GM12878 (cell line): ENCODE results near the gene KLHDC8A. TPM values are rescaled to one million over a fixed set of nuclear protein-coding genes. Genes with fewer than 3 reads are reported as not detected.

Experiments
- ATAC-seq: fragments of 200-7000 bp; cut with Tn5 transposase; 3 replicates; pipeline ENCODE4 v1.9.1; 2020; ENCODE audit warnings: mild to moderate bottlenecking, moderate library complexity
- BruUV-seq: library from RNA; stranded (reverse); fragments of 400-500 nt; replicated peaks from 2 replicates; lab custom pipeline; 2021; lab: Mats Ljungman, UMichigan
- CTCF ChIA-PET: fragments of 300-600 bp; sonication (Branson Sonifier 250); formaldehyde crosslinking; extraction: SDS; loops from one replicate; lab custom pipeline; 2021; ENCODE audit warnings: inconsistent platforms; lab: Yijun Ruan, JAX
- POLR2A ChIA-PET: fragments of 350-600 bp; formaldehyde crosslinking; extraction: SDS; loops from one replicate; lab custom pipeline; 2021; ENCODE audit warnings: inconsistent platforms; lab: Charles Lee
- RAD21 ChIA-PET: fragments of 300-600 bp; sonication (Branson Sonifier 250); formaldehyde crosslinking; loops from one replicate; lab custom pipeline; 2023; ENCODE audit warnings: antibody characterized with exemption; ENCODE audit not compliant: unreplicated experiment; lab: Charles Lee
- SMC1A ChIA-PET: fragments of 300-600 bp; sonication (Branson Sonifier 250); formaldehyde crosslinking; loops from one replicate; lab custom pipeline; 2023; ENCODE audit not compliant: unreplicated experiment, uncharacterized antibody; lab: Charles Lee
- DNase-seq: peaks from one replicate; pipeline ENCODE4 v3.0.0-alpha.2; 2011; ENCODE audit warnings: low read depth, low spot score
- FAIRE-seq: peaks from 3 replicates; lab custom pipeline; 2011; peaks lifted over from hg19 to GRCh38; lab: Jason Lieb, UNC
- H2AFZ ChIP-seq: 2 replicates; pipeline ENCODE4 v1.6.0; 2011; ENCODE audit warnings: low read depth, low read length, control low read depth; ENCODE audit not compliant: control insufficient read depth
- H3K27ac ChIP-seq: 2 replicates; pipeline ENCODE4 v1.5.1; 2011; ENCODE audit warnings: control low read depth; ENCODE audit not compliant: control insufficient read depth, insufficient read depth
- H3K27me3 ChIP-seq, 2 experiments: replicated peaks in 1 of 2; 2 replicates each; pipeline versions ENCODE4 v1.6.0 to v1.6.1; 2011; ENCODE audit warnings: low read length in 1 of 2; ENCODE audit not compliant: control insufficient read depth in 2 of 2, insufficient read depth in 2 of 2
- H3K36me3 ChIP-seq, 2 experiments: 2 replicates each; pipeline ENCODE4 v1.5.1; 2011; ENCODE audit warnings: low read length in 1 of 2; ENCODE audit not compliant: control insufficient read depth in 2 of 2, insufficient read depth in 2 of 2
- H3K4me1 ChIP-seq: 2 replicates; pipeline ENCODE4 v1.6.1; 2011; ENCODE audit warnings: mild to moderate bottlenecking, low read length, moderate library complexity, mixed read lengths; ENCODE audit not compliant: control insufficient read depth, insufficient read depth
- H3K4me2 ChIP-seq: 2 replicates; pipeline ENCODE4 v1.6.0; 2011; ENCODE audit warnings: control low read depth; ENCODE audit not compliant: control insufficient read depth, insufficient read depth
- H3K4me3 ChIP-seq: fragments of 200-600 bp; sonication (generic); 2 replicates; pipeline ENCODE4 v1.5.1; 2016
- H3K79me2 ChIP-seq: 2 replicates; pipeline ENCODE4 v1.6.0; 2011; ENCODE audit warnings: low read length; ENCODE audit not compliant: control insufficient read depth, insufficient read depth
- H3K9ac ChIP-seq: 2 replicates; pipeline ENCODE4 v1.8.0; 2011; ENCODE audit warnings: low read length, control low read depth, mixed read lengths; ENCODE audit not compliant: control insufficient read depth, insufficient read depth
- H3K9me3 ChIP-seq: replicated peaks from 3 replicates; pipeline ENCODE4 v1.5.1; 2011; ENCODE audit warnings: mild to moderate bottlenecking, low read length; ENCODE audit not compliant: control insufficient read depth, insufficient read depth
- H4K20me1 ChIP-seq: 2 replicates; pipeline ENCODE4 v1.6.0; 2011; ENCODE audit not compliant: control insufficient read depth, insufficient read depth
- BCLAF1 ChIP-seq: fragments of 450-650 bp; IDR thresholded peaks from 2 replicates; pipeline ENCODE4 v1.6.1; 2017; ENCODE audit warnings: antibody characterized with exemption, mild to moderate bottlenecking, moderate library complexity
- CEBPZ ChIP-seq: fragments of 150-350 bp; IDR thresholded peaks from 2 replicates; pipeline ENCODE4 v1.6.1; 2016; ENCODE audit warnings: low read depth, low read length
- CREM ChIP-seq: IDR thresholded peaks from 2 replicates; pipeline ENCODE4 v1.6.1; 2014; ENCODE audit warnings: antibody characterized with exemption, low read depth
- ELK1 ChIP-seq: IDR thresholded peaks from 2 replicates; pipeline ENCODE4 v1.6.1; 2012; ENCODE audit warnings: low read depth, low read length, improper control_type of control experiment
- ESRRA ChIP-seq: IDR thresholded peaks from 2 replicates; pipeline ENCODE4 v1.6.1; 2012; ENCODE audit warnings: mild to moderate bottlenecking, low read length, improper control_type of control experiment
- IRF4 ChIP-seq: IDR thresholded peaks from 2 replicates; pipeline ENCODE4 v1.6.1; 2011; ENCODE audit warnings: low read depth, low read length
- ZNF24 ChIP-seq: fragments of 450-650 bp; IDR thresholded peaks from 2 replicates; pipeline ENCODE4 v1.6.1; 2017; ENCODE audit warnings: antibody characterized with exemption, mild to moderate bottlenecking
- WGBS: methylation state at CpG from one replicate; pipeline ENCODE4 v1.1.6; 2016; ENCODE audit warnings: low lambda C conversion rate; ENCODE audit not compliant: insufficient replicate concordance, insufficient coverage; ENCODE audit errors: missing lambda C conversion rate; 5-methylcytosine and 5-hydroxymethylcytosine counted together
- in situ Hi-C: fragments of 300-500 bp; cut with MboI; formaldehyde crosslinking; loops from 9 replicates; pipeline ENCODE4 v1.14.3; 2018; ENCODE audit warnings: mixed read lengths
- intact Hi-C: fragments of 100-400 bp; cut with micrococcal nuclease; formaldehyde crosslinking; loops from one replicate; pipeline ENCODE4 v1.14.2; 2022; ENCODE audit not compliant: unreplicated experiment
- polyA plus RNA-seq, 11 experiments: library from polyadenylated mRNA; depleted of rRNA in 4 of 11; unstranded in 6 of 11; stranded (reverse) in 5 of 11; fragments of >200 nt; fragmentation: Nextera tagmentation in 4 of 11; fragmentation: Illumina TruSeq in 1 of 11; extraction: Ambion mirVana in 4 of 11; extraction: Trizol in 1 of 11; gene quantifications; 1 replicate in 1 of 11; 2 replicates in 10 of 11; pipeline versions ENCODE4 v1.2.1 to v1.2.3, GENCODE V29; 2011 to 2016; ENCODE audit warnings: inconsistent platforms in 2 of 11, missing spikeins in 2 of 11, low read depth in 1 of 11
- total RNA-seq, 4 experiments: library from RNA; depleted of rRNA in 3 of 4; stranded (reverse); fragments of >200 nt in 3 of 4; fragmentation: Illumina TruSeq in 1 of 4; extraction: Trizol in 1 of 4; gene quantifications; 2 replicates each; pipeline versions ENCODE4 v1.2.1 to v1.2.3, GENCODE V29; 2013 to 2021

Gene KLHDC8A
- total and polyA plus RNA-seq, 10 of the 15 experiments (the other 5 are each of a cell fraction or from before 2014, with no cell fraction given): not detected

GRCh38 chr1:205328476-205328875, 28.2 kb downstream of the KLHDC8A start (continued):
- TF ChIP-seq ELK1: no peak
- TF ChIP-seq CREM: no peak
- TF ChIP-seq IRF4: no peak
- TF ChIP-seq, all 136 proteins: peak for 0

GRCh38 chr1:205326812-205327466, 29.8 kb downstream of the KLHDC8A start:
- RAD21 ChIA-PET: interaction anchor here (1.1 to 23.9 kb wide), 4 partner anchors 11 to 53 kb away, joined by 4 to 892 read pairs (median 296); no protein-coding TSS in a partner anchor
- CTCF ChIA-PET: interaction anchor here (0.9 to 59.5 kb wide), 6 partner anchors 9 to 97 kb away, joined by 4 to 2333 read pairs (median 49); no protein-coding TSS in a partner anchor
- Histone ChIP-seq H3K27ac (no peak overlapping the region), H3K9ac (no peak overlapping the region), H3K4me1 (peaks cover 5% of the 10 kb centered on the region), H3K9me3 (no peaks in the 10 kb centered on the region; the same call in 2 of the 3 replicates), H3K79me2 (no peaks in the 10 kb centered on the region), H3K36me3 (no peaks in the 10 kb centered on the region), H3K27me3 (peaks cover 3 to 6% of the 10 kb centered on the region in 2 experiments), H2AFZ (no peak overlapping the region), H4K20me1 (no peaks in the 10 kb centered on the region; the same call in 1 of the 2 replicates), H3K4me3 (no peak overlapping the region), H3K4me2 (no peak overlapping the region)
- SMC1A ChIA-PET: interaction anchor here (0.8 to 35.1 kb wide), 7 partner anchors 9 to 89 kb away, joined by 3 to 1445 read pairs (median 4); no protein-coding TSS in a partner anchor
- intact Hi-C loops (no loop called here), in situ Hi-C loops (no loop called here)
- ATAC-seq (no peak), FAIRE-seq (no peak), DNase-seq (no peak)
- WGBS: 34% methylated on average over 11 of the region's 11 CpGs
- BruUV-seq: no TSS peak
- TF ChIP-seq CEBPZ (no peak), ZNF24 (no peak), BCLAF1 (no peak), ESRRA (no peak)
- POLR2A ChIA-PET: interaction anchor here (1.2 to 1.5 kb wide), 3 partner anchors 53 to 197 kb away, joined by 3 to 4 read pairs (median 3); no protein-coding TSS in a partner anchor
